NCI-H1694 treated with DMSO at 0.1 percent for 48 hours (cell line): ENCODE results near the gene KRTAP4-9.
"Not testable (repeated sequence)": the region's sequence is repeated elsewhere in the genome, so short reads cannot be mapped to it uniquely, and the experiment has no call there.

Experiments
- DNase-seq: peaks from one replicate; lab custom pipeline; 2025; lab: John Stamatoyannopoulos, UW

Gene KRTAP4-9

GRCh38 chr17:41105347-41105746 lies at the start of gene KRTAP4-9:
KRTAP4-9 (plus strand) TSS chr17:41105389; CDS start chr17:41105389, 0 bp downstream.
- DNase-seq: not testable (repeated sequence)

DNA sequence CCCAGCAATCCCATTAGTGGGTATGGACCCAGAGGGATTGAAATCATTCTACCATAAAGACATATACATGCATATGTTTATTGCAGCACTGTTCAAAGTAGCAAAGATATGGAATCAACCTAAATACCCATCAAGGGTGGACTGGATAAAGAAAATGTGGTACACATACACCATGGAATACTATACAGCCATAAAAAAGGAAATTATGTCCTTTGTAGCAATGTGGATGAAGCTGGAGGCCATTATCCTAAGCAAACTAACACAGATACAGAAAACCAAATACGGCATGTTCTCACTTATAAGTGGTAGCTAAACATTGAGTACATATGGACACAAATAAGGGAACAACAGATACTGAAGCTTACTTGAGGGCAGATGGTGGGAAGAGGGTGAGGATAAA lies 47.6 kb upstream of the KRTAP4-9 start:
- DNase-seq: no peak

- DNase-seq: no peak
Measured at GRCh38 chr17:41058741-41059140, 46.4 kb upstream of the KRTAP4-9 start.

GRCh38 chr17:41059276-41060051 lies 45.7 kb upstream of the KRTAP4-9 start:
- not testable (repeated sequence) for DNase-seq

- DNase-seq: no peak
Measured at GRCh38 chr17:41060052-41060604, 45.1 kb upstream of the KRTAP4-9 start, which contains the start of gene KRTAP2-3. KRTAP2-3 (minus strand) TSS chr17:41060114; CDS start chr17:41060050, 64 bp downstream.

DNA sequence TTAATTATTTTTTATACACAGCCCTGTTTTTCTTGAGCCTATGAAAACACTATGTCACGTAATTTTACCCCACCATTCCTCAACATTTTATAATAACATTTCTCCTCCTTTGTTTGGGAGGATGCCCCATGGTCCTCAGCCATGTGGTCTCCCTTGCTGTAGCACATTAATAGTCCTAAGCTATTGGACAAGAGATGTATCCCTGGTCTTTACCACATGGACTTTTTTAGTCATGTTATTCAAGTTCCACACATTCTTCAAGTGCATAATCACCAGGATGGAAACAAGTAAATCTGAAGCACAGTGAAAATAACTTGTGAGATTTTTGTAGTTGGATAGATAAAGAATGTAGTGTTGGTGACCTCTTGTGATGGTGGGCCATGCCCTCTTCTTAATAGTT lies 43.2 kb upstream of the KRTAP4-9 start:
- DNase-seq: no peak

DNA sequence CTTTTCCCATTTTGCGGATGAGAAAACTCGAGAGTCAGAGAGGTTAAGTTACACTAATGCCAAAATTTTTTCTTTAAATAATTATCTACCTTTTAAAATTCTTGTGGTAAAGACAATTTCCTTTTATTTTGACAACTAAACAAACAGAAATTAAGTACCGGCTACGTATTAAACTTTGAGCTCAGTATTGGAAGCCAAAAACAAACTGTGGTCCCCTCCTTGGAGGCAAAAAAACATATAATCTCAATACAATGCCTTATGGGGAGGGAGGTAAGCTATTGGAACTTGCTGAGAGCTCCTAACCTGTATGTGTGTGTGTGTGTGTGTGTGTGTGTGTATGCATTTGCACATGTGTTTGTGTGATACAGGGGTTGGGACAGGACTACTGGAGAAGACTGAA lies 41.7 kb upstream of the KRTAP4-9 start:
- DNase-seq: no peak

DNA sequence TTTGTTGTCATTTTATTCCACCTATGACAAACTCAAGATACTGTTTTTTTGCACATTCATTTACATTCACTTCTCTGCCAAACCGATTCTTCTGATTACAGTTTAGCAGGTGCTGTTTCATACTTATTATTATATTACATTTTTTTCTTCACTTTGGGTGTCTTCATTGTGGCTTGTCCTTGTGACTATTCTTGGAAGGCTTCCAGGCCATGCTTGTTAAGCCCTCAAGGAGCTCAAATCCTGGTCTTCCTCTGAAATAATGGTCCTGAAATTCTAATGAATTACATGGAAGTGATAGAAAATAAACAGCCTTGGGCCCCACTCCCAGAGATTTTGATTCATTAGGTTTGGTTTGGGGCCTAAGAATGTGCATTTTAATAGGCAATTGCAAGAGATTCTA lies 40.9 kb upstream of the KRTAP4-9 start:
- no peak for DNase-seq

DNA sequence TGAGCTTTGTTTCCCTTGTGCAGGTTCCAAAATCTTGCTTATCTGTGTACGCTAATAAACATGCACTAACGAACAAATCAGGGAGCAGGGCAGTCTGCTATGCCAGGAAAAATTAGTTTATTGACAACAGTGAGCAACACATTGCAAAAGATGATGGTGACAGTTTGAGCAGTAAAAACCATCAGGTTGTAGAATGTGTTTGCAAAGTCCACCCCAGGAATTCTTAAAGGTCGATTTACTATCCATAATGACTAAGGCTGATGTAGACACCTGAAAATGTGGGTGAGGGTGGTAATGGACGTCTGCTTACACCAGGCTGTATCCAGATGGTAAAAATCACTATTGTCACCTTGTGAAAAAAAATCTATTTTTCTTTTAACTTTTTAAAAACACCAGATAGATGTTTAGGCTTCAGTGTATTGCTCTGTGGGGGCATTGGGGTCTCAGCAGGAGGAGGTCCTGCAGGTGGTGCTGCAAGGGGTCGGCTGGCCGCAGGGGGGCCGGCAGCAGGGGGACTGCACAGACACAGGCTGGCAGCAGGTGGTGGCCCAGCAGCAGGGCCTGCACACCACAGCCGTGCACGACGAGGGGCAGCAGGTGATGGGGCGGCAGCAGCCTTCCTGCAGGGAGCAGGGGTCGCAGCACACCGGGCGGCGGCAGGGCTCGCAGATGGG lies 40.0 kb upstream of the KRTAP4-9 start:
- DNase-seq: not testable (repeated sequence)

GRCh38 chr17:41065829-41066624 lies 39.2 kb upstream of the KRTAP4-9 start, which contains the start of gene KRTAP2-4:
KRTAP2-4 (minus strand) TSS chr17:41065879; CDS start chr17:41065845, 34 bp downstream.
- DNase-seq: no peak

- no peak for DNase-seq
Measured at GRCh38 chr17:41067281-41067680, 37.9 kb upstream of the KRTAP4-9 start.

DNA sequence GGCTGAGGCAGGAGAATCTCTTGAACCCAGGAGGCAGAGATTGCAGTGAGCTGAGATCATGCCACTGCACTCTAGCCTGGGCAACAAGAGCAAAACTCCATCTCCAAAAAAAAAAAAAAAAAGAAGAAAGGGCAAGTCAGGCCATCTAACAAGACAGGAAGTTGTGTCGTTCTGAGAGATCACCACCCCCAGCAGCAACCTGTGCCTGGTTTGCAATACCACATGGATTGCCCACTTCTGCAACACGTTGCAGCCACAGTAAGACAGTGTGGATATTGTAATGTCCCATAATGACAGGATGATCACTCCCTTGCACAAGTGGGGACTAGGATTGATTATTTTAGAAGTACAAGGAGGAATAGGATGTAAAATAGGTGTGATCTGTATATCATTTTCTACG lies 36.2 kb upstream of the KRTAP4-9 start:
- DNase-seq: no peak

DNA sequence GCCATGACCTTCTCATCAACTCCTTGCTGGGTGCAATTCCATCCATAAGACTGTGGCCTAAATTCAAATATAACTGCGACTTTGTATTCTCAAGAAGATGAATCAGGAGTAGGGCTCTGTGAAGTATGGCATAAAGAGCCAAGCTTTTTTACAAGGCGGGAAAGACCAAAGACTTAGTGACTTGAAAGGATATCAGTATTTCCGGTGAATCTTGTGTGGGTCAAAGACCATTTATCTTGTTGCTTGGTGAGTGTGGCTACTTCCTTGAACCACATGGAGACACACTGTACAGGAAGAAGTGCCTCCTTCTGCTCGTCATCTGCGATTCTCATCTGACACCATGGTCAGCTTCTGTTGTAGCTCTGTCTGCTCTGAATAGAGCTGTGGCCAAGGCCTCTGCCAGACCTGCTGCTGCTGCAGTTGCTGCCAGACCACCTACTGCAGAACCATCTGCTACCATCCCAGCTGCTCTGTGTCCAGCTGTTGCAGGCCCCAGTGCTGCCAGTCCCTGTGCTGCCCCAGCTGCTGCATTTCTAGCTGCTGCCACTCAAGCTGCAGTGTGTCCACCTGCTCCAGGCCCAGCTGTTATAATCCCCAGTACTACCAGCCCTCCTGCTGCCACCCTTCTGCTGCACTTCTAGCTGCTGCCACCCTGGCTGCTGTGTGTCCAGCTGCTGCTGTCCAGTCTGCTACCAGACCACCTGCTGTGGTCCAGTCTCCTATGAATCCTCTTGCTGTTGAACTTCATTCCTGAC lies 33.4 kb upstream of the KRTAP4-9 start:
- DNase-seq: no peak

DNA sequence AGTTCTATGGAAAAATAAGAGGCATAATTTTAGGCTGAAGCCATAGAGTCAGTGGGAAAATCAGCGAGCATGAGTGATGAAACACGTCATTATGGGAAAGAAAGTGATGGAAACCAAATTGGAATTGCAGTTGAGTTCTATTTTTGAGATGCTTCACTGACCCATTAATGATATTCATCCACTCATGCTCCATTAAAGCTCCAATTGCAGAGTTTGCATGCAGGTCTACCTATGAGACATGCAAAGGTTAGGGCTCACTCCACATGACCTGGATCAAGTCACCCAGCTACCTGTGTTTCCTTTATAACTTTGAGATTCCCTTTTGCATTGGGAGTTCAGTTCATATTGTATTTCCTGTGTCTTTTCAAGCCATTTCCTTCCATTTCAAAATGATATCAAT lies 31.5 kb upstream of the KRTAP4-9 start:
- DNase-seq: no peak

- DNase-seq: no peak
Measured at GRCh38 chr17:41076788-41077187, 28.4 kb upstream of the KRTAP4-9 start.

DNA sequence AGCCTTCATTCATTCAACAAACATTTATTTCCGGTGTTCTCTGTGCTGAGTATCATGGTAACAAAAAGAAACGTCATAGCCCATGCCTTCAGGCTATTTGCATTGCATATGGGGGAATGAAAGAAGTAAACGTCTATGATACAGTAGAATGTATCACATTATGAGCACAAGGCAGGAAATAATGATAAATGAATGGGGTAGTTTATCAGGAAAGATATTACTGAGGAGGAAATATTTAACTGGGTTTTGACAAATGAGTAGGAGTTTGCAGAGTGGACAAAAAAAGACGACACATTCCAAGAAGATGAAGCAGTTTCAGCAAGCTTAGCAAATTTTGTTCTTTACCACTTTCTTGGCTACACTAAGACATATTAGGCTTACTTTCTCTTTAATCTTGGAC lies 22.6 kb upstream of the KRTAP4-9 start:
- no peak for DNase-seq

- DNase-seq: not testable (repeated sequence)
Measured at GRCh38 chr17:41083427-41083826, 21.8 kb upstream of the KRTAP4-9 start.

- not testable (repeated sequence) for DNase-seq
Measured at GRCh38 chr17:41084100-41084856, 20.9 kb upstream of the KRTAP4-9 start, which contains the start of gene KRTAP4-7. KRTAP4-7 (plus strand) TSS chr17:41084150; CDS start chr17:41084207, 57 bp downstream.

DNA sequence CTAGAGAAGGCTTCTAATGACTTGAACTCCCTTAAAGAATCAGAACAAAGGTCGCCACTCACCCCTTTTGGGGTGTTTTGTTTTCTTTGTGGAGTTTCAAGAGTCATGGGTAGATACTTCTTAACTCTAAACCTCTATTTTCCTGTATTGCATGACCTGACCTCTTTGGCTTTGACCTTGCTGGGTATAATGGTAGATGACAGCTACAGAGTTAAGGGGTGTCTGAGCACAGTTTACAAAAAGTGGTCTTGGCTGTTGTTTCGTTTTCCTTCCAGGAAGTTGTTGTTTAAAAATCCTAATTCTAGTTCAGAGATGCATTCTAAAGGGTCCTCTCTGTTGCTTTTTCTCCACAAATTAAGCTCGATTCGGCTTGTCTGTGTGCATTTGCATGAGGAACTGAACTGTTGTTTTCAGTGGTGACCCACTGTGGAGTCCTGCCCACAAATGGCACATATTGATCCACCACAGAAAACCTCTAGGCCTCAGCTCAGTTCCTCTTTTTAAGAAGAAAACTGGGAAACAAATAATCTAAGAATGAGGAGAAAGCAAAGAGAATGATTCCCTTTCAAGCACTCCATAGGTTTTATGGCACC lies 16.3 kb upstream of the KRTAP4-9 start:
- not testable (repeated sequence) for DNase-seq

DNA sequence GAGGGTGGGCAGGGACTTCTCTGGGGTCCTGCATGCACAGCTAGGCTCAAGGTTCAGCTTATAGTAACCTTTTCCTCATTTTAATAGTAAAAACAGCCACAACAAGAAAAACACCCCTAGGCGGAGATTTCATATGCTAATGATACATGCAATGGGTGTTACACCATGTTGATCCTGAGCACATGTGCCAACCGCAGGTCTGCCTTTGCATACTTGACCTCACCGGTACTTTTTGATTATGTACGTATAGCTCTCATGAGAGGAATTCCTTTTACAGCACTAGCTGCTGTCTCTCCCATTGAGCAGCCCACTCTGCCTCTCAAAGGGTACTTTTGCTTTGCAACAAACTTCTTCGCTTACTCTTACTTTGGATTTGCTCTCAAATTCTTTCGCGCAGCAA lies 9.1 kb upstream of the KRTAP4-9 start:
- no peak for DNase-seq
